Measurements from ENCODE around the gene ARRB1. TPM values are rescaled to one million over a fixed set of nuclear protein-coding genes. Genes with fewer than 3 reads are reported as not detected.

ARRB1 gene
- polyA plus RNA-seq, 1 experiment = 36.9 TPM

DNA sequence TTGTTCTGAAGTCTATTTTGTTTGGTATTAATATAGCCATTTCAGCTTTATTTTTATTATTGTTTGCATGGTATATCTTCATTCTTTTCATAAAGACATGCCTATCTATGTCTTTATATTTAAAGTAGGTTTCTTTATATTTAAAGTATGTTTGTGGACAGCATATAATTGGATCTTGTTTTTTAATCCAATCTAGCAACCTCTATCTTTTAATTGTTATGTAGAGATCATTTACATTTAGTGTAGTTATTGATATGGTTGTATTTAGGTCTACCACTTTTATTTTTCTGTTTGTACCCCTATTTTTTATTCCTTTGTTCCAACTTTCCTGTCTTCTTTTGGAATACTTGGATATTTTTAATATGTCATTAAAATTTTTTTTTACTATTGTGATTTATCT, 97.1 kb downstream of the ARRB1 start:
- peaks cover 3% of the 10 kb centered on the region; the same call in 1 of the 2 replicates for H3K9me3 ChIP-seq (ENCODE audit: control insufficient read depth, insufficient read depth, low read length)
- CTCF ChIA-PET = no interaction called here
- H3K4me3 ChIP-seq (ENCODE audit: low read depth, low read length) = no peak overlapping the region
- TF ChIP-seq, protein P1, sequence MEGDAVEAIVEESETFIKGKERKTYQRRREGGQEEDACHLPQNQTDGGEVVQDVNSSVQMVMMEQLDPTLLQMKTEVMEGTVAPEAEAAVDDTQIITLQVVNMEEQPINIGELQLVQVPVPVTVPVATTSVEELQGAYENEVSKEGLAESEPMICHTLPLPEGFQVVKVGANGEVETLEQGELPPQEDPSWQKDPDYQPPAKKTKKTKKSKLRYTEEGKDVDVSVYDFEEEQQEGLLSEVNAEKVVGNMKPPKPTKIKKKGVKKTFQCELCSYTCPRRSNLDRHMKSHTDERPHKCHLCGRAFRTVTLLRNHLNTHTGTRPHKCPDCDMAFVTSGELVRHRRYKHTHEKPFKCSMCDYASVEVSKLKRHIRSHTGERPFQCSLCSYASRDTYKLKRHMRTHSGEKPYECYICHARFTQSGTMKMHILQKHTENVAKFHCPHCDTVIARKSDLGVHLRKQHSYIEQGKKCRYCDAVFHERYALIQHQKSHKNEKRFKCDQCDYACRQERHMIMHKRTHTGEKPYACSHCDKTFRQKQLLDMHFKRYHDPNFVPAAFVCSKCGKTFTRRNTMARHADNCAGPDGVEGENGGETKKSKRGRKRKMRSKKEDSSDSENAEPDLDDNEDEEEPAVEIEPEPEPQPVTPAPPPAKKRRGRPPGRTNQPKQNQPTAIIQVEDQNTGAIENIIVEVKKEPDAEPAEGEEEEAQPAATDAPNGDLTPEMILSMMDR (IDR thresholded peaks at IDR 0.05; ENCODE audit: low read depth, low read length) = no peak
- no peak for DNase-seq (ENCODE audit: low read depth, low spot score)
- H3K27ac ChIP-seq (ENCODE audit: low read depth, low read length) = no peak overlapping the region
- POLR2A ChIA-PET = no interaction called here
- H3K27me3 ChIP-seq (ENCODE audit: control insufficient read depth, insufficient read depth, low read length) = no peaks in the 10 kb centered on the region

DNA sequence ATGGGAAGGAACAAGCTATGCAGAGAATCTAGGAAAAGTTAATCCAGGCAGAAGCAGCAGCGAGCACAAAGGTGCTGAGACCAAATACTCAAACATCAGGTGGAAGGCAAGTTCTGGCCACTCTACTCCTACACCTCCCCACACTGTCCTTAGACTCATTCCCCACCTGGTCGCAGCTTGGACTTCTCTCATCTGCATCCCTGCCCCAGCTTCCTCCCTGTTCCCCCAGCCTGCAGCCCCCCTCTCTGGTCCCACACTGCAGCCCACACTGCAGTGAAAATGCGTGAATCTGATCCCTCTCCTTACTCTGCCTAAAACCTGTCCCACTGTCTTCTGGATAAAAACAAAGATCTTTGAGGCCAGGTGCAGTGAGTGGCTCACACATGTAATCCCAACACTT, 101.8 kb downstream of the ARRB1 start:
- Histone ChIP-seq H3K27me3 (ENCODE audit: control insufficient read depth, insufficient read depth, low read length) (peaks cover 29% of the 10 kb centered on the region), H3K9me3 (ENCODE audit: control insufficient read depth, insufficient read depth, low read length) (peaks cover 3% of the 10 kb centered on the region; the same call in 1 of the 2 replicates), H3K27ac (ENCODE audit: low read depth, low read length) (no peak overlapping the region), H3K4me3 (ENCODE audit: low read depth, low read length) (no peak overlapping the region)
- TF ChIP-seq, protein P1 (IDR thresholded peaks at IDR 0.05; ENCODE audit: low read depth, low read length) = no peak
- CTCF ChIA-PET = interaction anchor here (1.4 to 6.9 kb wide), 14 partner anchors 8 to 324 kb away, joined by 3 to 164 read pairs (median 14); no protein-coding TSS in a partner anchor
- POLR2A ChIA-PET = no interaction called here
- no peak for DNase-seq (ENCODE audit: low read depth, low spot score)

DNA sequence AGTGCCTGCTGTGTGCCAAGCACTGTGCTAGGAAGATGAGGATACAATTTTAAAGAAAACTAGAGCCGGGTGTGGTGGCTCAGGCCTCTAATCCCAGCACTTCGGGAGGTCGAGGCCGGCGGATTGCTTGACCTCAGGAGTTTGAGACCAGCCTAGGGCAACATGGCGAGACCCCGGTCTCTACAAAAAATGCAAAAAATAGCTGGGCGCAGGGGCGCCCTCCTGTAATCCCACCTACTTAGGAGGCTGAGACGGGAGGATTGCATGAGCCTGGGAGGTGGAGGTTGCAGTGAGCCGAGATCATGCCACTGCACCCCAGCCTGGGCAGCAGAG, 102.6 kb downstream of the ARRB1 start:
- no peak overlapping the region for H3K27ac ChIP-seq (ENCODE audit: low read depth, low read length)
- POLR2A ChIA-PET = interaction anchor here (0.6 to 1.0 kb wide), 2 partner anchors 106 to 226 kb away, joined by 3 read pairs; no protein-coding TSS in a partner anchor
- H3K4me3 ChIP-seq (ENCODE audit: low read depth, low read length) = no peak overlapping the region
- peaks cover 37% of the 10 kb centered on the region for H3K27me3 ChIP-seq (ENCODE audit: control insufficient read depth, insufficient read depth, low read length)
- peaks cover 3% of the 10 kb centered on the region; the same call in 1 of the 2 replicates for H3K9me3 ChIP-seq (ENCODE audit: control insufficient read depth, insufficient read depth, low read length)
- DNase-seq (ENCODE audit: low read depth, low spot score) = no peak
- TF ChIP-seq, protein P1 (IDR thresholded peaks at IDR 0.05; ENCODE audit: low read depth, low read length) = no peak
- CTCF ChIA-PET = interaction anchor here (0.6 to 6.9 kb wide), 31 partner anchors 9 to 546 kb away, joined by 3 to 164 read pairs (median 6); no protein-coding TSS in a partner anchor

DNA sequence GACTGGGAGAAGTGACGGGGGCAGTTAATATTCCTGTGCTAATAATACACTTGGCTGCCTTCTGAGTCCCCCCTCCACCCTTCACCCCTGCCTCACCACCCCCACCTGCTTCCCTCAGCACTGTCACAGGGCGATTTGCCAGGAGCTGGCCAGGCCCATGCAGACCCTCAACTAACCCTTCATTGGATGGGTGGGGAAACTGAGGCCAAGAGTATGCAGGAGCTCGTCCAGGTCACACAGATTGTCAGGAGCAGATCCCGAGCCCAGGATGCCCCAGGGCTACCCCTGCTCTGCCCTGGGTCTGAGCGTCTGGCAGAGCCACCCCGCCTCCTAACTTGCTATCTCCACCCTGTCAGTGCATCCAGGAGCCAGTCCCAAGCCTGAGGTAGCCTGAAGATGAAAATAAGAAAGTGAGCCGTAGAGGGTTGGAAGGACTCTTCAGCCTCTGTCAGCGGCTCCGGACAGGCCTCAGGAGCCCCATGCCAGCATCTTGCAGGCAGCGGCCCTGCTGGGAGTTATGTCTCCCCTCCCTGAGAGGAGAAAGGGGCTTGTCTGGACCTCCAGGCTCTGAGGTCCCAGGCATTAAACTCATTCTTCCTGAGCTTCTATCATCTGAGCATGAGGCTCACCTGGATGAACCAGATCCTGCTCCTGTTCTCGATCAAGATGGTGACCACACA, 104.7 kb downstream of the ARRB1 start:
- no peaks in the 10 kb centered on the region; the same call in 1 of the 2 replicates for H3K9me3 ChIP-seq (ENCODE audit: control insufficient read depth, insufficient read depth, low read length)
- H3K4me3 ChIP-seq (ENCODE audit: low read depth, low read length) = no peak overlapping the region
- ChIA-PET POLR2A (no interaction called here), CTCF (interaction anchor here (0.7 to 6.9 kb wide), 4 partner anchors 7 to 224 kb away, joined by 3 to 164 read pairs (median 26); no protein-coding TSS in a partner anchor)
- no peak overlapping the region for H3K27ac ChIP-seq (ENCODE audit: low read depth, low read length)
- DNase-seq (ENCODE audit: low read depth, low spot score) = no peak
- H3K27me3 ChIP-seq (ENCODE audit: control insufficient read depth, insufficient read depth, low read length) = peaks cover 49% of the 10 kb centered on the region
- TF ChIP-seq, protein P1 (IDR thresholded peaks at IDR 0.05; ENCODE audit: low read depth, low read length) = no peak

GRCh38 chr11:75246006-75246670, 105.3 kb downstream of the ARRB1 start:
- no peak for DNase-seq (ENCODE audit: low read depth, low spot score)
- ChIA-PET POLR2A (no interaction called here), CTCF (interaction anchor here (6.0 kb wide), 1 partner anchor 223 kb away, joined by 49 read pairs; no protein-coding TSS in a partner anchor)
- TF ChIP-seq, protein P1 (IDR thresholded peaks at IDR 0.05; ENCODE audit: low read depth, low read length) = no peak
- Histone ChIP-seq H3K27me3 (ENCODE audit: control insufficient read depth, insufficient read depth, low read length) (peaks cover 49% of the 10 kb centered on the region), H3K9me3 (ENCODE audit: control insufficient read depth, insufficient read depth, low read length) (no peaks in the 10 kb centered on the region; the same call in 1 of the 2 replicates), H3K4me3 (ENCODE audit: low read depth, low read length) (no peak overlapping the region), H3K27ac (ENCODE audit: low read depth, low read length) (no peak overlapping the region)

Data from AG04450 (cell line).